GM23338 (cell line): ENCODE measurements around the gene SLA2. TPM values are rescaled to one million over a fixed set of nuclear protein-coding genes. Genes with fewer than 3 reads are reported as not detected.

ENCODE experiments used
- ATAC-seq: fragments of 200-7000 bp; cut with Tn5 transposase; 3 replicates; pipeline ENCODE4 v1.9.1; 2020
- DNase-seq: peaks from one replicate; pipeline ENCODE4 v3.0.0-alpha.2; 2015; ENCODE audit warnings: low spot score
- H2AFZ ChIP-seq: fragments of 200-600 bp; sonication (generic); 2 replicates; pipeline ENCODE4 v1.8.0; 2016; ENCODE audit warnings: antibody characterized with exemption, mild to moderate bottlenecking, moderate library complexity
- H3F3A ChIP-seq: fragments of 200-600 bp; sonication (generic); replicated peaks from 2 replicates; pipeline ENCODE4 v1.8.0; 2017; ENCODE audit warnings: antibody characterized with exemption, mixed run types, low read depth
- H3K27ac ChIP-seq: fragments of 200-600 bp; sonication (generic); 2 replicates; pipeline ENCODE4 v1.6.1; 2016; ENCODE audit warnings: low read depth
- H3K27me3 ChIP-seq: fragments of 200-600 bp; sonication (generic); 2 replicates; pipeline ENCODE4 v1.8.0; 2016; ENCODE audit warnings: mild to moderate bottlenecking, mixed run types, moderate library complexity; ENCODE audit not compliant: insufficient read depth
- H3K36me3 ChIP-seq: fragments of 200-600 bp; sonication (generic); 2 replicates; pipeline ENCODE4 v1.8.0; 2016; ENCODE audit warnings: mild to moderate bottlenecking; ENCODE audit not compliant: insufficient read depth
- H3K4me1 ChIP-seq: fragments of 200-600 bp; sonication (generic); 2 replicates; pipeline ENCODE4 v1.8.0; 2016; ENCODE audit warnings: mild to moderate bottlenecking, moderate library complexity; ENCODE audit not compliant: insufficient read depth
- H3K4me2 ChIP-seq: fragments of 200-600 bp; sonication (generic); 2 replicates; pipeline ENCODE4 v1.7.1; 2017; ENCODE audit warnings: mixed run types
- H3K4me3 ChIP-seq: fragments of 200-600 bp; sonication (generic); 2 replicates; pipeline ENCODE4 v1.6.1; 2016; ENCODE audit warnings: mixed run types
- H3K79me2 ChIP-seq: fragments of 200-600 bp; sonication (generic); replicated peaks from 2 replicates; pipeline ENCODE4 v1.8.0; 2017; ENCODE audit warnings: mild to moderate bottlenecking; ENCODE audit not compliant: insufficient read depth
- H3K9me2 ChIP-seq: fragments of 200-600 bp; sonication (generic); 2 replicates; pipeline ENCODE4 v1.8.0; 2017; ENCODE audit not compliant: insufficient read depth
- H4K20me1 ChIP-seq: fragments of 200-600 bp; sonication (generic); replicated peaks from 2 replicates; pipeline ENCODE4 v1.8.0; 2017; ENCODE audit warnings: mild to moderate bottlenecking; ENCODE audit not compliant: insufficient read depth
- H3K27ac Mint-ChIP-seq: 2 replicates; pipeline ENCODE4 v1.8.0; 2020; ENCODE audit warnings: inconsistent platforms, mild to moderate bottlenecking, moderate library complexity, mixed read lengths
- H3K27me3 Mint-ChIP-seq: 3 replicates; pipeline ENCODE4 v1.8.0; 2022; ENCODE audit warnings: low read depth, mild to moderate bottlenecking, moderate library complexity, mixed read lengths, inconsistent platforms; ENCODE audit not compliant: insufficient read depth, poor library complexity
- H3K36me3 Mint-ChIP-seq: 3 replicates; pipeline ENCODE4 v1.8.0; 2021; ENCODE audit warnings: low read depth, mild to moderate bottlenecking, inconsistent platforms, moderate library complexity, mixed read lengths
- H3K4me1 Mint-ChIP-seq: 3 replicates; pipeline ENCODE4 v1.8.0; 2020; ENCODE audit warnings: mild to moderate bottlenecking, inconsistent platforms, mixed read lengths
- H3K4me3 Mint-ChIP-seq: 3 replicates; pipeline ENCODE4 v1.8.0; 2021; ENCODE audit warnings: moderate library complexity, mild to moderate bottlenecking, inconsistent platforms, mixed read lengths
- H3K9me3 Mint-ChIP-seq: 3 replicates; pipeline ENCODE4 v1.8.0; 2020; ENCODE audit warnings: moderate library complexity, mild to moderate bottlenecking, inconsistent platforms, mixed read lengths
- CREB1 ChIP-seq: fragments of 250-450 bp; sonication (Bioruptor Pico); IDR thresholded peaks from 2 replicates; pipeline ENCODE4 v1.5.0; 2020; ENCODE audit warnings: low read depth, mild to moderate bottlenecking, moderate library complexity
- EZH2 ChIP-seq: fragments of 200-600 bp; sonication (generic); IDR thresholded peaks from one replicate; pipeline ENCODE4 v1.8.0; 2017; ENCODE audit warnings: antibody characterized with exemption, mild to moderate bottlenecking, low read depth; ENCODE audit not compliant: unreplicated experiment
- JUNB ChIP-seq: IDR thresholded peaks from one replicate; pipeline ENCODE4 v1.6.1; 2016; ENCODE audit warnings: antibody characterized with exemption; ENCODE audit not compliant: unreplicated experiment
- NANOG ChIP-seq: IDR thresholded peaks from 2 replicates; pipeline ENCODE4 v1.6.1; 2016; ENCODE audit warnings: antibody characterized with exemption, borderline replicate concordance
- POLR2AphosphoS5 ChIP-seq: IDR thresholded peaks from 2 replicates; pipeline ENCODE4 v1.6.1; 2016; ENCODE audit warnings: antibody characterized with exemption, low read depth
- STAT1 ChIP-seq: IDR thresholded peaks from one replicate; pipeline ENCODE4 v1.6.1; 2016; ENCODE audit warnings: antibody characterized with exemption; ENCODE audit not compliant: unreplicated experiment
- ZNF114 ChIP-seq: fragments of 250-450 bp; sonication (Bioruptor Pico); IDR thresholded peaks from 2 replicates; pipeline ENCODE4 v1.5.0; 2020; ENCODE audit warnings: mild to moderate bottlenecking, moderate library complexity
- ZNF331 ChIP-seq: fragments of 250-450 bp; sonication (Bioruptor Pico); IDR thresholded peaks from 2 replicates; pipeline ENCODE4 v1.5.0; 2020; ENCODE audit warnings: low read depth, mild to moderate bottlenecking, moderate library complexity
- polyA plus RNA-seq: library from polyadenylated mRNA; unstranded; fragments of >200 nt; fragmentation: Nextera tagmentation; extraction: Ambion mirVana; gene quantifications from 2 replicates; pipeline ENCODE4 v1.2.1, GENCODE V29; 2016
- total RNA-seq: library from RNA; depleted of rRNA; stranded (reverse); fragments of >200 nt; shearing (Covaris generic); gene quantifications from 2 replicates; pipeline ENCODE4 v1.2.3, GENCODE V29; 2014
- TF ChIP-seq, protein P1 (sequence below), 2 experiments: fragments of 200-600 bp in 1 of 2; sonication (generic) in 1 of 2; conservative IDR thresholded peaks; 2 replicates each; pipeline versions ENCODE4 v1.5.1 to v1.6.1; 2016 to 2017; ENCODE audit warnings: antibody characterized with exemption in 2 of 2, low read depth in 2 of 2, mild to moderate bottlenecking in 2 of 2, moderate library complexity in 1 of 2
- TF ChIP-seq, protein P2 (sequence below): IDR thresholded peaks from one replicate; pipeline ENCODE4 v1.6.1; 2018; ENCODE audit warnings: antibody characterized with exemption; ENCODE audit not compliant: unreplicated experiment
- TF ChIP-seq, protein P3 (sequence below): fragments of 250-450 bp; sonication (Bioruptor Pico); IDR thresholded peaks from 2 replicates; pipeline ENCODE4 v1.5.0; 2020; ENCODE audit warnings: mild to moderate bottlenecking, moderate library complexity
- TF ChIP-seq, protein P4 (sequence below): IDR thresholded peaks from 2 replicates; pipeline ENCODE4 v1.6.1; 2016; ENCODE audit warnings: antibody characterized with exemption

SLA2 gene
- total and polyA plus RNA-seq, 2 experiments from 2014 or later: 0.18 TPM; not detected in 1

DNA sequence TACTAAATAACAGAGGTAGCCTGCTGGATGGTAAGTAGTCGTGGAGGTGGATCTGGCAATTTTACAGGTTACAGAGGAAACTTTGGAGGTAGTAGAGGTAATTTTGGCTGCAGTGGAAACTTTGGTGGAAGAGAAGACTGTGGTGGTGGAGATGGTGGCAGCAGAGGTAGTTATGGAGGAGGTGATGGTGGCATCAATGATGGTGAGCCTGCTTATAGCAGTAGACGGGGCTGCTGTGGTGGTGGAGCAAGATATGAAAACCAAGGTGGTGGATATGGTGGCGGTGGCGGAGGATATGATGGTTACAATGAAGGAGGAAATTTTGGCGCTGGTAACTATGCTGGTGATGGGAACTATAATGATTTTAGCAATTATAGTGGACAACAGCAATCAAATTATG, 25.1 kb downstream of the SLA2 start:
- H3K36me3 Mint-ChIP-seq: no peaks in the 10 kb centered on the region
- H3K4me1 Mint-ChIP-seq: peaks cover 6% of the 10 kb centered on the region
- H3K9me2 ChIP-seq: no peaks in the 10 kb centered on the region; the same call in 1 of the 2 replicates
- no peak overlapping the region for H3K27ac Mint-ChIP-seq
- no peaks in the 10 kb centered on the region for H3F3A ChIP-seq
- no peak for DNase-seq
- no peak overlapping the region for H2AFZ ChIP-seq
- no peak overlapping the region for H3K4me3 Mint-ChIP-seq
- H3K9me3 Mint-ChIP-seq: no peaks in the 10 kb centered on the region; the same call in 2 of the 3 replicates
- H3K4me2 ChIP-seq: no peak overlapping the region
- H3K27me3 ChIP-seq: no peaks in the 10 kb centered on the region
- TF ChIP-seq, protein P1, sequence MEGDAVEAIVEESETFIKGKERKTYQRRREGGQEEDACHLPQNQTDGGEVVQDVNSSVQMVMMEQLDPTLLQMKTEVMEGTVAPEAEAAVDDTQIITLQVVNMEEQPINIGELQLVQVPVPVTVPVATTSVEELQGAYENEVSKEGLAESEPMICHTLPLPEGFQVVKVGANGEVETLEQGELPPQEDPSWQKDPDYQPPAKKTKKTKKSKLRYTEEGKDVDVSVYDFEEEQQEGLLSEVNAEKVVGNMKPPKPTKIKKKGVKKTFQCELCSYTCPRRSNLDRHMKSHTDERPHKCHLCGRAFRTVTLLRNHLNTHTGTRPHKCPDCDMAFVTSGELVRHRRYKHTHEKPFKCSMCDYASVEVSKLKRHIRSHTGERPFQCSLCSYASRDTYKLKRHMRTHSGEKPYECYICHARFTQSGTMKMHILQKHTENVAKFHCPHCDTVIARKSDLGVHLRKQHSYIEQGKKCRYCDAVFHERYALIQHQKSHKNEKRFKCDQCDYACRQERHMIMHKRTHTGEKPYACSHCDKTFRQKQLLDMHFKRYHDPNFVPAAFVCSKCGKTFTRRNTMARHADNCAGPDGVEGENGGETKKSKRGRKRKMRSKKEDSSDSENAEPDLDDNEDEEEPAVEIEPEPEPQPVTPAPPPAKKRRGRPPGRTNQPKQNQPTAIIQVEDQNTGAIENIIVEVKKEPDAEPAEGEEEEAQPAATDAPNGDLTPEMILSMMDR (conservative IDR thresholded peaks at IDR 0.05; ENCODE audit: low read depth in 2 of 2): no peak
- TF ChIP-seq ZNF331 (CRISPR knock-in tag): no peak
- TF ChIP-seq, protein P2, sequence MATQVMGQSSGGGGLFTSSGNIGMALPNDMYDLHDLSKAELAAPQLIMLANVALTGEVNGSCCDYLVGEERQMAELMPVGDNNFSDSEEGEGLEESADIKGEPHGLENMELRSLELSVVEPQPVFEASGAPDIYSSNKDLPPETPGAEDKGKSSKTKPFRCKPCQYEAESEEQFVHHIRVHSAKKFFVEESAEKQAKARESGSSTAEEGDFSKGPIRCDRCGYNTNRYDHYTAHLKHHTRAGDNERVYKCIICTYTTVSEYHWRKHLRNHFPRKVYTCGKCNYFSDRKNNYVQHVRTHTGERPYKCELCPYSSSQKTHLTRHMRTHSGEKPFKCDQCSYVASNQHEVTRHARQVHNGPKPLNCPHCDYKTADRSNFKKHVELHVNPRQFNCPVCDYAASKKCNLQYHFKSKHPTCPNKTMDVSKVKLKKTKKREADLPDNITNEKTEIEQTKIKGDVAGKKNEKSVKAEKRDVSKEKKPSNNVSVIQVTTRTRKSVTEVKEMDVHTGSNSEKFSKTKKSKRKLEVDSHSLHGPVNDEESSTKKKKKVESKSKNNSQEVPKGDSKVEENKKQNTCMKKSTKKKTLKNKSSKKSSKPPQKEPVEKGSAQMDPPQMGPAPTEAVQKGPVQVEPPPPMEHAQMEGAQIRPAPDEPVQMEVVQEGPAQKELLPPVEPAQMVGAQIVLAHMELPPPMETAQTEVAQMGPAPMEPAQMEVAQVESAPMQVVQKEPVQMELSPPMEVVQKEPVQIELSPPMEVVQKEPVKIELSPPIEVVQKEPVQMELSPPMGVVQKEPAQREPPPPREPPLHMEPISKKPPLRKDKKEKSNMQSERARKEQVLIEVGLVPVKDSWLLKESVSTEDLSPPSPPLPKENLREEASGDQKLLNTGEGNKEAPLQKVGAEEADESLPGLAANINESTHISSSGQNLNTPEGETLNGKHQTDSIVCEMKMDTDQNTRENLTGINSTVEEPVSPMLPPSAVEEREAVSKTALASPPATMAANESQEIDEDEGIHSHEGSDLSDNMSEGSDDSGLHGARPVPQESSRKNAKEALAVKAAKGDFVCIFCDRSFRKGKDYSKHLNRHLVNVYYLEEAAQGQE: no peak
- TF ChIP-seq, protein P3, sequence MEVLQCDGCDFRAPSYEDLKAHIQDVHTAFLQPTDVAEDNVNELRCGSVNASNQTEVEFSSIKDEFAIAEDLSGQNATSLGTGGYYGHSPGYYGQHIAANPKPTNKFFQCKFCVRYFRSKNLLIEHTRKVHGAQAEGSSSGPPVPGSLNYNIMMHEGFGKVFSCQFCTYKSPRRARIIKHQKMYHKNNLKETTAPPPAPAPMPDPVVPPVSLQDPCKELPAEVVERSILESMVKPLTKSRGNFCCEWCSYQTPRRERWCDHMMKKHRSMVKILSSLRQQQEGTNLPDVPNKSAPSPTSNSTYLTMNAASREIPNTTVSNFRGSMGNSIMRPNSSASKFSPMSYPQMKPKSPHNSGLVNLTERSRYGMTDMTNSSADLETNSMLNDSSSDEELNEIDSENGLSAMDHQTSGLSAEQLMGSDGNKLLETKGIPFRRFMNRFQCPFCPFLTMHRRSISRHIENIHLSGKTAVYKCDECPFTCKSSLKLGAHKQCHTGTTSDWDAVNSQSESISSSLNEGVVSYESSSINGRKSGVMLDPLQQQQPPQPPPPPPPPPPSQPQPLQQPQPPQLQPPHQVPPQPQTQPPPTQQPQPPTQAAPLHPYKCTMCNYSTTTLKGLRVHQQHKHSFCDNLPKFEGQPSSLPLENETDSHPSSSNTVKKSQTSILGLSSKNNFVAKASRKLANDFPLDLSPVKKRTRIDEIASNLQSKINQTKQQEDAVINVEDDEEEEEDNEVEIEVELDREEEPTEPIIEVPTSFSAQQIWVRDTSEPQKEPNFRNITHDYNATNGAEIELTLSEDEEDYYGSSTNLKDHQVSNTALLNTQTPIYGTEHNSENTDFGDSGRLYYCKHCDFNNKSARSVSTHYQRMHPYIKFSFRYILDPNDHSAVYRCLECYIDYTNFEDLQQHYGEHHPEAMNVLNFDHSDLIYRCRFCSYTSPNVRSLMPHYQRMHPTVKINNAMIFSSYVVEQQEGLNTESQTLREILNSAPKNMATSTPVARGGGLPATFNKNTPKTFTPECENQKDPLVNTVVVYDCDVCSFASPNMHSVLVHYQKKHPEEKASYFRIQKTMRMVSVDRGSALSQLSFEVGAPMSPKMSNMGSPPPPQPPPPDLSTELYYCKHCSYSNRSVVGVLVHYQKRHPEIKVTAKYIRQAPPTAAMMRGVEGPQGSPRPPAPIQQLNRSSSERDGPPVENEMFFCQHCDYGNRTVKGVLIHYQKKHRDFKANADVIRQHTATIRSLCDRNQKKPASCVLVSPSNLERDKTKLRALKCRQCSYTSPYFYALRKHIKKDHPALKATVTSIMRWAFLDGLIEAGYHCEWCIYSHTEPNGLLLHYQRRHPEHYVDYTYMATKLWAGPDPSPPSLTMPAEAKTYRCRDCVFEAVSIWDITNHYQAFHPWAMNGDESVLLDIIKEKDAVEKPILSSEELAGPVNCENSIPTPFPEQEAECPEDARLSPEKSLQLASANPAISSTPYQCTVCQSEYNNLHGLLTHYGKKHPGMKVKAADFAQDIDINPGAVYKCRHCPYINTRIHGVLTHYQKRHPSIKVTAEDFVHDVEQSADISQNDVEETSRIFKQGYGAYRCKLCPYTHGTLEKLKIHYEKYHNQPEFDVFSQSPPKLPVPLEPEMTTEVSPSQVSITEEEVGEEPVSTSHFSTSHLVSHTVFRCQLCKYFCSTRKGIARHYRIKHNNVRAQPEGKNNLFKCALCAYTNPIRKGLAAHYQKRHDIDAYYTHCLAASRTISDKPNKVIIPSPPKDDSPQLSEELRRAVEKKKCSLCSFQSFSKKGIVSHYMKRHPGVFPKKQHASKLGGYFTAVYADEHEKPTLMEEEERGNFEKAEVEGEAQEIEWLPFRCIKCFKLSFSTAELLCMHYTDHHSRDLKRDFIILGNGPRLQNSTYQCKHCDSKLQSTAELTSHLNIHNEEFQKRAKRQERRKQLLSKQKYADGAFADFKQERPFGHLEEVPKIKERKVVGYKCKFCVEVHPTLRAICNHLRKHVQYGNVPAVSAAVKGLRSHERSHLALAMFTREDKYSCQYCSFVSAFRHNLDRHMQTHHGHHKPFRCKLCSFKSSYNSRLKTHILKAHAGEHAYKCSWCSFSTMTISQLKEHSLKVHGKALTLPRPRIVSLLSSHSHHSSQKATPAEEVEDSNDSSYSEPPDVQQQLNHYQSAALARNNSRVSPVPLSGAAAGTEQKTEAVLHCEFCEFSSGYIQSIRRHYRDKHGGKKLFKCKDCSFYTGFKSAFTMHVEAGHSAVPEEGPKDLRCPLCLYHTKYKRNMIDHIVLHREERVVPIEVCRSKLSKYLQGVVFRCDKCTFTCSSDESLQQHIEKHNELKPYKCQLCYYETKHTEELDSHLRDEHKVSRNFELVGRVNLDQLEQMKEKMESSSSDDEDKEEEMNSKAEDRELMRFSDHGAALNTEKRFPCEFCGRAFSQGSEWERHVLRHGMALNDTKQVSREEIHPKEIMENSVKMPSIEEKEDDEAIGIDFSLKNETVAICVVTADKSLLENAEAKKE (CRISPR knock-in tag): no peak
- TF ChIP-seq, protein P4, sequence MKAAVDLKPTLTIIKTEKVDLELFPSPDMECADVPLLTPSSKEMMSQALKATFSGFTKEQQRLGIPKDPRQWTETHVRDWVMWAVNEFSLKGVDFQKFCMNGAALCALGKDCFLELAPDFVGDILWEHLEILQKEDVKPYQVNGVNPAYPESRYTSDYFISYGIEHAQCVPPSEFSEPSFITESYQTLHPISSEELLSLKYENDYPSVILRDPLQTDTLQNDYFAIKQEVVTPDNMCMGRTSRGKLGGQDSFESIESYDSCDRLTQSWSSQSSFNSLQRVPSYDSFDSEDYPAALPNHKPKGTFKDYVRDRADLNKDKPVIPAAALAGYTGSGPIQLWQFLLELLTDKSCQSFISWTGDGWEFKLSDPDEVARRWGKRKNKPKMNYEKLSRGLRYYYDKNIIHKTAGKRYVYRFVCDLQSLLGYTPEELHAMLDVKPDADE: no peak
- no peak for TF ChIP-seq POLR2AphosphoS5
- no peak for TF ChIP-seq ZNF114
- TF ChIP-seq EZH2: no peak
- no peak for TF ChIP-seq JUNB
- no peak for TF ChIP-seq NANOG
- TF ChIP-seq CREB1 (CRISPR knock-in tag): no peak
- no peak for TF ChIP-seq STAT1
- H3K4me1 ChIP-seq: no peaks in the 10 kb centered on the region; the same call in 1 of the 2 replicates
- H4K20me1 ChIP-seq: no peaks in the 10 kb centered on the region
- H3K27ac ChIP-seq: no peak overlapping the region
- ATAC-seq: no peak
- no peak overlapping the region for H3K4me3 ChIP-seq
- H3K27me3 Mint-ChIP-seq: no peaks in the 10 kb centered on the region
- H3K36me3 ChIP-seq: no peaks in the 10 kb centered on the region
- no peaks in the 10 kb centered on the region for H3K79me2 ChIP-seq
